Mesenchymal stem cell (in vitro differentiated cells and primary cell): Measurements from ENCODE around the gene LSM14A.

Experiments
- DNase-seq: peaks from one replicate; pipeline ENCODE4 v3.0.0-alpha.2; 2013
- H2AFZ ChIP-seq: one replicate; pipeline ENCODE4 v1.6.1; 2013; ENCODE audit warnings: low read depth, mild to moderate bottlenecking, control low read depth, inconsistent platforms, low read length, moderate library complexity
- H2AK5ac ChIP-seq: 2 replicates; pipeline ENCODE4 v1.6.1; 2013; ENCODE audit warnings: low read length, moderate library complexity, mild to moderate bottlenecking, inconsistent platforms; ENCODE audit not compliant: severe bottlenecking
- H2BK120ac ChIP-seq: one replicate; pipeline ENCODE4 v1.6.1; 2013; ENCODE audit warnings: low read depth, mild to moderate bottlenecking, inconsistent platforms, low read length, moderate library complexity
- H2BK12ac ChIP-seq, 2 experiments: one replicate each; pipeline ENCODE4 v1.6.1; 2013; ENCODE audit warnings: inconsistent platforms in 2 of 2, low read length in 2 of 2, mild to moderate bottlenecking in 2 of 2, moderate library complexity in 2 of 2, control low read depth in 1 of 2
- H2BK15ac ChIP-seq: one replicate; pipeline ENCODE4 v1.6.1; 2013; ENCODE audit warnings: mild to moderate bottlenecking, low read depth, inconsistent platforms; ENCODE audit not compliant: poor library complexity, severe bottlenecking
- H2BK5ac ChIP-seq: 2 replicates; pipeline ENCODE4 v1.6.1; 2013; ENCODE audit warnings: low read depth, mild to moderate bottlenecking, low read length, control low read depth, inconsistent platforms; ENCODE audit not compliant: poor library complexity, severe bottlenecking
- H3K14ac ChIP-seq, 2 experiments: one replicate each; pipeline ENCODE4 v1.6.1; 2013; ENCODE audit warnings: inconsistent platforms in 2 of 2, low read length in 2 of 2, control low read depth in 1 of 2, mild to moderate bottlenecking in 1 of 2, moderate library complexity in 1 of 2
- H3K18ac ChIP-seq, 2 experiments: one replicate each; pipeline ENCODE4 v1.6.1; 2013; ENCODE audit warnings: inconsistent platforms in 2 of 2, low read length in 2 of 2, control low read depth in 1 of 2, low read depth in 1 of 2, mild to moderate bottlenecking in 1 of 2
- H3K23ac ChIP-seq, 2 experiments: one replicate each; pipeline ENCODE4 v1.6.1; 2013; ENCODE audit warnings: inconsistent platforms in 2 of 2, low read length in 2 of 2, mild to moderate bottlenecking in 2 of 2, moderate library complexity in 2 of 2, control low read depth in 1 of 2
- H3K27ac ChIP-seq: 2 replicates; pipeline ENCODE4 v1.5.1; 2013; ENCODE audit warnings: mild to moderate bottlenecking, moderate library complexity, low read length, control low read depth, inconsistent platforms; ENCODE audit not compliant: poor library complexity, severe bottlenecking
- H3K27me3 ChIP-seq, 2 experiments: 2 replicates each; pipeline versions ENCODE4 v1.6.1 to v1.7.0; 2013; ENCODE audit warnings: low read length in 2 of 2, mild to moderate bottlenecking in 2 of 2, moderate library complexity in 2 of 2, control low read depth in 1 of 2, inconsistent platforms in 1 of 2; ENCODE audit not compliant: control insufficient read depth in 1 of 2, insufficient read depth in 1 of 2
- H3K36me3 ChIP-seq, 2 experiments: 2 replicates each; pipeline versions ENCODE4 v1.6.1 to v1.7.0; 2013; ENCODE audit warnings: low read length in 2 of 2, control low read depth in 1 of 2, inconsistent platforms in 1 of 2, low read depth in 1 of 2, mild to moderate bottlenecking in 1 of 2; ENCODE audit not compliant: insufficient read depth in 2 of 2, control insufficient read depth in 1 of 2
- H3K4ac ChIP-seq, 2 experiments: one replicate each; pipeline ENCODE4 v1.6.1; 2013; ENCODE audit warnings: inconsistent platforms in 2 of 2, low read length in 2 of 2, mild to moderate bottlenecking in 2 of 2, moderate library complexity in 2 of 2, control low read depth in 1 of 2, low read depth in 1 of 2
- H3K4me1 ChIP-seq: 2 replicates; pipeline ENCODE4 v1.6.1; 2013; ENCODE audit warnings: low read depth, low read length, control low read depth; ENCODE audit not compliant: control insufficient read depth, insufficient read depth
- H3K4me2 ChIP-seq: 2 replicates; pipeline ENCODE4 v1.6.1; 2013; ENCODE audit warnings: low read length, mild to moderate bottlenecking, inconsistent platforms; ENCODE audit not compliant: poor library complexity, severe bottlenecking
- H3K4me3 ChIP-seq, 2 experiments: 2 replicates each; pipeline versions ENCODE4 v1.5.1 to v1.7.0; 2013; ENCODE audit warnings: low read length in 2 of 2, mild to moderate bottlenecking in 2 of 2, control low read depth in 1 of 2, low read depth in 1 of 2; ENCODE audit not compliant: insufficient read depth in 1 of 2
- H3K79me1 ChIP-seq: replicated peaks from 2 replicates; pipeline ENCODE4 v1.6.1; 2013; ENCODE audit warnings: mild to moderate bottlenecking, control low read depth, low read length, inconsistent platforms; ENCODE audit not compliant: poor library complexity, severe bottlenecking
- H3K9ac ChIP-seq: 2 replicates; pipeline ENCODE4 v1.7.0; 2013; ENCODE audit warnings: mild to moderate bottlenecking, low read length, moderate library complexity
- H3K9me3 ChIP-seq: 2 replicates; pipeline ENCODE4 v1.7.0; 2013; ENCODE audit warnings: mild to moderate bottlenecking, low read length; ENCODE audit not compliant: control insufficient read depth
- H4K8ac ChIP-seq: one replicate; pipeline ENCODE4 v1.6.1; 2013; ENCODE audit warnings: inconsistent platforms, mild to moderate bottlenecking, low read length, moderate library complexity
- H4K91ac ChIP-seq: one replicate; pipeline ENCODE4 v1.6.1; 2013; ENCODE audit warnings: mild to moderate bottlenecking, low read length, inconsistent platforms
- WGBS: methylation state at CpG from one replicate; pipeline ENCODE4 v1.1.7; 2013; ENCODE audit warnings: mixed read lengths; 5-methylcytosine and 5-hydroxymethylcytosine counted together

Gene LSM14A

DNA sequence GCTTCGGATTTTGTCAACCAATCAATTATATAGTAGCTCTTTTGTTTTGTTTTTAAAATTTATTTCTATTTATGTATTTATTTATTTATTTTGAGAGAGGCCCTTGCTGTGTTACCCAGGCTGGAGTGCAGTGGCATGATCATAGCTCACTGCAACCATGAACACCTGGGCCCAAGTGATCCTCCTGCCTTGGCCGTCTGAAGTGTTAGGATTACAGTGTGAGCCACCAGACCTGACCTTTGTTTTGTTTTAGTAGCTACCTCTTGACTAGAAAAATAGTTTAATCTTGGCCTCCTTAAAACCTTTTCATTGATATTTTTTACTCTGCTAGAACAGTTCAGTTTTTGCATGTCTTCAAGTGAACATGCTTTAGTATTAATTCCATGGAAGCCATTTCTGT is 97.2 kb downstream of the LSM14A start:
- Histone ChIP-seq H2BK12ac (no peak overlapping the region), H4K8ac (no peak overlapping the region), H3K27me3 (no peaks in the 10 kb centered on the region), H2AFZ (peak overlapping the region; percentile 32), H2BK120ac (peak overlapping the region; percentile 50), H3K23ac (no peak overlapping the region), H2BK15ac (no peak overlapping the region), H3K9me3 (no peaks in the 10 kb centered on the region), H3K4ac (peak overlapping the region; percentile 32 to 46), H2AK5ac (no peak overlapping the region), H3K27ac (peak overlapping the region; percentile 56), H3K9ac (peak overlapping the region; percentile 34), H3K18ac (peak overlapping the region in 1 of 2 experiments; percentile 83), H3K4me3 (no peak overlapping the region), H3K79me1 (peaks cover 26% of the 10 kb centered on the region), H2BK5ac (no peak overlapping the region), H3K14ac (no peak overlapping the region), H3K36me3 (peaks cover 0 to 4% of the 10 kb centered on the region in 2 experiments), H4K91ac (no peak overlapping the region), H3K4me1 (peaks cover 13% of the 10 kb centered on the region), H3K4me2 (no peak overlapping the region)
- WGBS = no CpG with 5 or more reads among the region's 2 CpGs
- no peak for DNase-seq

DNA sequence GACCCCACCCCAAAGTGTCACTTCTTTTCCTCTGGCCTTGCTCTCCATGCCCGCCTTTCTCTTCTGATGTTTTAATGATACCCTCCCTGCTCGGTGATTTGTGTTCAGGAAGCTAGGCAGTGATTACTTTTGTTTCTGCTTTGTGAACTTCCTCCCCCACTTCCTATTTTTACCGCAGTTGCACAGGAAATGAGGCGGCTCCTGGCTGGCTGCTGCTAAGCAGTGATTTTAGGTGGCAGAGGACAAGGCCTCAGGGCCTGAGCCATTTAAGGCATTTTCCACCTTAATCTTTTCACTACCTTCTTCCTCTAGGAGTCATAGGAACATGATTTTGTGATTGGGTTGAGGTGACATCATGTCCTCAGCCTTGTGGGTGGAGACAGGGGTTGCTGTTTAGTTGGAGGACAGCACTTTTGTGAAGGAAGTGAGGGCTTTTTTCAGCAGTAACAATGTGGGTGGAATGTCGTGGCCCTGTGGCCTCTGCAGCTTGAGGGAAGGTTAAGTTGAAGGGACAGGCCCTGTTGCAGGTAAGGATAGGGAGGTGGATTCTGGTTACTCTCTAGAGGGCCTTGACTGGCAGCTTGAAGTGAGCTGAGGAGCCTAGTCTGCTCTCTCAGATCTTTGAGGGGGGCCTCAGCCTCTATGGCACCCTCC is 97.8 kb downstream of the LSM14A start:
- H4K8ac ChIP-seq = peak overlapping the region; percentile 85
- H3K4me1 ChIP-seq = peaks cover 13% of the 10 kb centered on the region
- 10% methylated on average over 4 of the region's 5 CpGs for WGBS
- H2BK15ac ChIP-seq = no peak overlapping the region
- H3K36me3 ChIP-seq = peaks cover 0 to 4% of the 10 kb centered on the region in 2 experiments
- H2BK120ac ChIP-seq = peak overlapping the region; percentile 50
- peak overlapping the region; percentile 70 to 83 for H3K18ac ChIP-seq
- peak overlapping the region; percentile 46 to 81 for H3K4ac ChIP-seq
- H3K9me3 ChIP-seq = no peaks in the 10 kb centered on the region
- no peak overlapping the region for H2BK5ac ChIP-seq
- peak overlapping the region; percentile 56 for H3K27ac ChIP-seq
- peak overlapping the region; percentile 32 for H2AFZ ChIP-seq
- H4K91ac ChIP-seq = peak overlapping the region; percentile 79
- no peaks in the 10 kb centered on the region for H3K27me3 ChIP-seq
- peak overlapping the region; percentile 38 for H2AK5ac ChIP-seq
- no peak overlapping the region for H3K4me3 ChIP-seq
- H2BK12ac ChIP-seq = peak overlapping the region in 1 of 2 experiments; percentile 14
- peak; percentile 72 for DNase-seq
- H3K9ac ChIP-seq = peak overlapping the region; percentile 34
- no peak overlapping the region for H3K4me2 ChIP-seq
- no peak overlapping the region for H3K23ac ChIP-seq
- H3K14ac ChIP-seq = peak overlapping the region in 1 of 2 experiments; percentile 9
- peaks cover 24% of the 10 kb centered on the region for H3K79me1 ChIP-seq

DNA sequence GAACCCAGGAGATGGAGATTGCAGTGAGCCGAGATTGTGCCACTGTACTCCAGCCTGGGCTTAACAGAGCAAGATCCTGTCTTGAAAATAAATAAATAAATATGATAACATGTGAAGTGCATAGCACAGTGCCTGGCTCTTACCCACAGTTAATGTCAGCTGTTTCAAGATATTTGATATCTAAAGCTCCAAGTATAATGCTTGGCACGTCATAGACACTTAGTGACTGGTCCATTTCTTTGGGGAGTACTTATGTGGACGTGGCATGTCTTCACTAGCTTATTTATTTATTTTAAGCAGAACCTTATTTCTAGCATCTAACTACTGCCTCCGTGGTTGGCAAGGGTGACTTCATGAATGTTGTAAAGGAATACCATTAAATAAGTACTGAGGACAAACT is 100.8 kb downstream of the LSM14A start:
- WGBS = 100% methylated on average over 2 of the region's 4 CpGs
- peaks cover 14% of the 10 kb centered on the region for H3K4me1 ChIP-seq
- peaks cover 20% of the 10 kb centered on the region for H3K79me1 ChIP-seq
- H3K23ac ChIP-seq = no peak overlapping the region
- no peaks in the 10 kb centered on the region for H3K9me3 ChIP-seq
- no peak overlapping the region for H3K4ac ChIP-seq
- H3K4me2 ChIP-seq = no peak overlapping the region
- H2AK5ac ChIP-seq = no peak overlapping the region
- no peak overlapping the region for H2AFZ ChIP-seq
- no peak overlapping the region for H3K9ac ChIP-seq
- no peak overlapping the region for H4K8ac ChIP-seq
- no peak overlapping the region for H2BK120ac ChIP-seq
- no peak for DNase-seq
- H3K36me3 ChIP-seq = no peaks in the 10 kb centered on the region
- H3K27ac ChIP-seq = no peak overlapping the region
- no peak overlapping the region for H2BK5ac ChIP-seq
- H3K27me3 ChIP-seq = no peaks in the 10 kb centered on the region
- no peak overlapping the region for H2BK12ac ChIP-seq
- no peak overlapping the region for H4K91ac ChIP-seq
- no peak overlapping the region for H3K14ac ChIP-seq
- no peak overlapping the region for H3K18ac ChIP-seq
- no peak overlapping the region for H2BK15ac ChIP-seq
- no peak overlapping the region for H3K4me3 ChIP-seq

DNA sequence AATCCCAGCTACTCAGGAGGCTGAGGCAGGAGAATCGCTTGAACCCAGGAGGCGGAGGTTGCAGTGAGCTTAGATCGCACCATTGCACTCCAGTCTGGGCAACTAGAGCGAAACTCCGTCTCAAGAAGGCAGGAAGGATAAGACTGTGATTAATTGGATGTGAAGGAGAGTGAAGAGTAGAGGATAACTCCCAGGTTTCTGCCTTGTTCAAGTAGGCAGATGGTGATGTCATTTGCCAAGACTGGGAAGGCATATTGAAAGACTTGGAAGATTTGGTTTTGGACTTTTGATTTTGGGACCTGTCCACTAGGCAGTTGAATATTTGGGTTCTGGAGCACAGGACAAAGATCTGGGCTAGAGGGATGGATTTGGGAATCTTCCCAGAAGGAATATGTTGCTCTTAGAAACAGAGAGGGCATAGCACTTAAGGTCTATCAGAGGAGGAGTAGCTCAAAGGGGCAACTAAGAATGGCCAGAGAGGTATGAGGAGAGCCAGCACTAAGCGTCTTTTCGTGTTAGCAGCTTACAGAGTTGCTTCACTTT is 102.1 kb downstream of the LSM14A start:
- Histone ChIP-seq H2BK12ac (peak overlapping the region in 1 of 2 experiments; percentile 69), H3K4ac (peak overlapping the region in 1 of 2 experiments; percentile 57), H4K8ac (no peak overlapping the region), H3K18ac (no peak overlapping the region), H3K27ac (peak overlapping the region; percentile 95), H3K36me3 (no peaks in the 10 kb centered on the region), H3K14ac (no peak overlapping the region), H3K4me3 (no peak overlapping the region), H2BK120ac (no peak overlapping the region), H3K9ac (peak overlapping the region; percentile 67), H2AFZ (no peak overlapping the region), H3K9me3 (no peaks in the 10 kb centered on the region), H4K91ac (no peak overlapping the region), H2AK5ac (peak overlapping the region; percentile 93), H3K23ac (no peak overlapping the region), H2BK5ac (no peak overlapping the region), H3K79me1 (peaks cover 25% of the 10 kb centered on the region), H3K4me2 (no peak overlapping the region), H3K4me1 (peaks cover 12% of the 10 kb centered on the region), H3K27me3 (no peaks in the 10 kb centered on the region), H2BK15ac (no peak overlapping the region)
- peak; percentile 48 for DNase-seq
- 80% methylated on average over 7 of the region's 7 CpGs for WGBS
